OCI-LY7 (cell line): ENCODE measurements around the gene HSP90AB1. TPM values are rescaled to one million over a fixed set of nuclear protein-coding genes. Genes with fewer than 3 reads are reported as not detected.

Experiments used
- BruUV-seq: library from RNA; stranded (reverse); fragments of 400-500 nt; replicated peaks from 2 replicates; lab custom pipeline; 2021; lab: Mats Ljungman, UMichigan
- CTCF ChIA-PET: fragments of 300-600 bp; sonication (Branson Sonifier 250); formaldehyde crosslinking; loops from one replicate; lab custom pipeline; 2022; ENCODE audit warnings: antibody characterized with exemption; ENCODE audit not compliant: unreplicated experiment; lab: Charles Lee
- POLR2A ChIA-PET: fragments of 300-600 bp; sonication (Branson Sonifier 250); formaldehyde crosslinking; loops from one replicate; lab custom pipeline; 2022; ENCODE audit warnings: antibody characterized with exemption; lab: Charles Lee
- DNase-seq: peaks from one replicate; pipeline ENCODE4 v3.0.0-alpha.2; 2015; ENCODE audit warnings: low spot score
- H2AFZ ChIP-seq: fragments of 200-600 bp; sonication (generic), shearing (Covaris generic); 2 replicates; pipeline ENCODE4 v1.6.1; 2014; ENCODE audit warnings: mild to moderate bottlenecking, antibody characterized with exemption, low read length, moderate library complexity
- H3K27ac ChIP-seq: fragments of 200-600 bp; sonication (generic); 2 replicates; pipeline ENCODE4 v1.5.1; 2014; ENCODE audit warnings: mixed run types, low read depth, mild to moderate bottlenecking, moderate library complexity, low read length, inconsistent platforms; ENCODE audit not compliant: poor library complexity, severe bottlenecking
- H3K36me3 ChIP-seq: fragments of 200-600 bp; sonication (generic); 2 replicates; pipeline ENCODE4 v1.6.1; 2014; ENCODE audit warnings: mild to moderate bottlenecking, antibody characterized with exemption, low read length, moderate library complexity, mixed read lengths; ENCODE audit not compliant: insufficient read depth
- H3K4me1 ChIP-seq: fragments of 200-600 bp; sonication (generic); 2 replicates; pipeline ENCODE4 v1.5.1; 2014; ENCODE audit warnings: mild to moderate bottlenecking, low read length; ENCODE audit not compliant: insufficient read depth, poor library complexity, severe bottlenecking
- H3K4me2 ChIP-seq: fragments of 200-600 bp; sonication (generic); 2 replicates; pipeline ENCODE4 v1.6.1; 2014; ENCODE audit warnings: mild to moderate bottlenecking, low read length
- H3K4me3 ChIP-seq: fragments of 200-600 bp; sonication (generic); 2 replicates; pipeline ENCODE4 v1.5.1; 2014; ENCODE audit warnings: mild to moderate bottlenecking, low read depth, low read length; ENCODE audit not compliant: poor library complexity, severe bottlenecking
- H3K79me2 ChIP-seq: fragments of 200-600 bp; sonication (generic); 2 replicates; pipeline ENCODE4 v1.6.1; 2016; ENCODE audit warnings: low read depth, mild to moderate bottlenecking, low read length, moderate library complexity, mixed read lengths; ENCODE audit not compliant: insufficient read depth
- H3K9me2 ChIP-seq: fragments of 200-600 bp; sonication (generic); 2 replicates; pipeline ENCODE4 v1.6.1; 2016; ENCODE audit warnings: mild to moderate bottlenecking, low read length, mixed read lengths; ENCODE audit not compliant: insufficient read depth
- H3K9me3 ChIP-seq: fragments of 200-600 bp; sonication (generic); 2 replicates; pipeline ENCODE4 v1.6.1; 2014; ENCODE audit warnings: mild to moderate bottlenecking, mixed run types, low read length, mixed read lengths
- H4K20me1 ChIP-seq: fragments of 200-600 bp; sonication (generic); 2 replicates; pipeline ENCODE4 v1.6.1; 2014; ENCODE audit warnings: mild to moderate bottlenecking, antibody characterized with exemption, low read length, moderate library complexity, mixed read lengths; ENCODE audit not compliant: insufficient read depth
- CTCF ChIP-seq: fragments of 200-600 bp; sonication (generic); conservative IDR thresholded peaks from 2 replicates; pipeline ENCODE4 v1.5.1; 2014; ENCODE audit warnings: mild to moderate bottlenecking, antibody characterized with exemption, low read length, moderate library complexity, mixed read lengths
- EZH2phosphoT487 ChIP-seq: fragments of 200-600 bp; sonication (generic); IDR thresholded peaks from 2 replicates; pipeline ENCODE4 v1.6.1; 2018; ENCODE audit warnings: low read depth, borderline replicate concordance, mild to moderate bottlenecking, mixed run types, antibody characterized with exemption, low read length, moderate library complexity, mixed read lengths
- intact Hi-C: fragments of 100-400 bp; cut with micrococcal nuclease; formaldehyde crosslinking; loops from one replicate; pipeline ENCODE4 v1.10.0; 2022; ENCODE audit not compliant: unreplicated experiment
- total RNA-seq, 2 experiments: library from RNA; depleted of rRNA in 1 of 2; stranded (reverse); fragments of >200 nt in 1 of 2; shearing (Covaris generic) in 1 of 2; gene quantifications; 2 replicates each; pipeline ENCODE4 v1.2.3, GENCODE V29; 2014 to 2022

Gene HSP90AB1
- total RNA-seq, 2 experiments from 2014 or later: 911 to 1,282 TPM

- Histone ChIP-seq H3K27ac (no peak overlapping the region), H3K4me2 (no peak overlapping the region), H3K36me3 (no peaks in the 10 kb centered on the region), H3K9me2 (no peaks in the 10 kb centered on the region), H3K4me1 (no peaks in the 10 kb centered on the region), H3K9me3 (no peaks in the 10 kb centered on the region), H3K79me2 (no peaks in the 10 kb centered on the region), H4K20me1 (no peaks in the 10 kb centered on the region), H3K4me3 (no peak overlapping the region), H2AFZ (no peak overlapping the region)
- CTCF ChIA-PET: interaction anchor here (0.7 kb wide), 1 partner anchor 20 kb away, joined by 4 read pairs; no protein-coding TSS in a partner anchor
- intact Hi-C loops: no loop called here
- POLR2A ChIA-PET: no interaction called here
- BruUV-seq: no TSS peak
- TF ChIP-seq CTCF (no peak), EZH2phosphoT487 (no peak)
- no peak for DNase-seq
Observed at GRCh38 chr6:44285552-44286284, 38.8 kb downstream of the HSP90AB1 start.

- no peaks in the 10 kb centered on the region for H3K9me3 ChIP-seq
- no peak overlapping the region for H3K4me2 ChIP-seq
- no peak overlapping the region for H3K27ac ChIP-seq
- no peak overlapping the region for H2AFZ ChIP-seq
- no peaks in the 10 kb centered on the region for H3K4me1 ChIP-seq
- no peak overlapping the region for H3K4me3 ChIP-seq
- no peaks in the 10 kb centered on the region for H3K36me3 ChIP-seq
- intact Hi-C loops: no loop called here
- ChIA-PET CTCF (no interaction called here), POLR2A (no interaction called here)
- no TSS peak for BruUV-seq
- no peaks in the 10 kb centered on the region for H3K9me2 ChIP-seq
- H3K79me2 ChIP-seq: no peaks in the 10 kb centered on the region
- DNase-seq: no peak
- no peaks in the 10 kb centered on the region; the same call in 1 of the 2 replicates for H4K20me1 ChIP-seq
- TF ChIP-seq CTCF (no peak), EZH2phosphoT487 (no peak)
Observed at GRCh38 chr6:44286285-44286565, 39.3 kb downstream of the HSP90AB1 start.

GRCh38 chr6:44286747-44287146 is 39.8 kb downstream of the HSP90AB1 start:
- H3K4me3 ChIP-seq: no peak overlapping the region
- no peaks in the 10 kb centered on the region for H3K79me2 ChIP-seq
- POLR2A ChIA-PET: no interaction called here
- no peak overlapping the region for H3K27ac ChIP-seq
- no peaks in the 10 kb centered on the region for H3K4me1 ChIP-seq
- CTCF ChIA-PET: no interaction called here
- no peak for DNase-seq
- H2AFZ ChIP-seq: no peak overlapping the region
- H3K9me3 ChIP-seq: no peaks in the 10 kb centered on the region
- TF ChIP-seq CTCF (no peak), EZH2phosphoT487 (no peak)
- H3K36me3 ChIP-seq: no peaks in the 10 kb centered on the region
- BruUV-seq: no TSS peak
- no peaks in the 10 kb centered on the region for H3K9me2 ChIP-seq
- H4K20me1 ChIP-seq: no peaks in the 10 kb centered on the region; the same call in 1 of the 2 replicates
- H3K4me2 ChIP-seq: no peak overlapping the region
- intact Hi-C loops: no loop called here
